HG02571 (cell line): ENCODE data around the gene MYL1.

ENCODE experiments used
- ATAC-seq: cut with Tn5 transposase; IDR thresholded peaks from one replicate; pipeline ENCODE4 v1.9.1; 2021; ENCODE audit warnings: mild to moderate bottlenecking, moderate library complexity; ENCODE audit not compliant: unreplicated experiment

The MYL1 gene

DNA sequence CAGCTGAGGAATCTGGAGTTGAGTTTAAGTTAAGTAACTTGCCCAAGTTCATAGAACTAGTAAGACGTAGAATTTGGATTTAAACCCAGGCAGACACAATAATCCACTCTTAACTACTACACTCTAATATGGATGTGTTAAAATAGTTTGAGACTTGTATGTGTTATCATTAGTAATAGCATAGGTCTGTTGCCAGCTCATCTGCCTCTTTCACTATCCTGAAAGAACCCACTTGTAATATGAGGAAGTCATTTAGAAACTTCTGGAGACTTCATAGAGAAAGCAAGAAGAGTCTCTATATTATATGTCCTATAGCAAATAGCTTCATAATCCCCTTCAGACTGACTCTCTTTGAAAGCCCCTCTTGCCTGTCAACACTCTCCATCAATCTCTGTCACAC is 46.7 kb downstream of the MYL1 start:
- no peak for ATAC-seq

GRCh38 chr2:210267698-210268097 is 47.3 kb downstream of the MYL1 start:
- ATAC-seq = no peak

- no peak for ATAC-seq
These were observed 50.7 kb downstream of the MYL1 start for GRCh38 chr2:210264282-210264681.

DNA sequence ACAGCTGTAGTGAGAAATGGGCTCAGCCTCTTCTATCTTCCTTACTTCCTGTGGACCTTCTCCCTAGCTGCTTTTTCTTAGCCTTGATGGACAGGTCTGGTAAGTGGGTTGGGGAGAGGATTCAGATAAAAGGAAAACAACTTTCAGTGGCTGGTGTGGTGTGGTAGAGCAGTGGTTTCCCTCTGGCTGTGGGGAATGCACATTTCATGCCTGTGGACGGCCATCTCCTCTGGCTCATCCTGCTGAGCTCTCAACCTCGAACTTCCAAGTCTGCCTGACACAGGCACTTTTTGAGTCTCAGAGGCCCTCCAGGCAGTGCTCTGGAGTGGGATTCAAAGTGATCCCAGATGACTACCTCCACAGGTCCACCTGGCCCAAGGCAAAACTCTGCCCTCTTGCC is 51.1 kb downstream of the MYL1 start:
- no peak for ATAC-seq

DNA sequence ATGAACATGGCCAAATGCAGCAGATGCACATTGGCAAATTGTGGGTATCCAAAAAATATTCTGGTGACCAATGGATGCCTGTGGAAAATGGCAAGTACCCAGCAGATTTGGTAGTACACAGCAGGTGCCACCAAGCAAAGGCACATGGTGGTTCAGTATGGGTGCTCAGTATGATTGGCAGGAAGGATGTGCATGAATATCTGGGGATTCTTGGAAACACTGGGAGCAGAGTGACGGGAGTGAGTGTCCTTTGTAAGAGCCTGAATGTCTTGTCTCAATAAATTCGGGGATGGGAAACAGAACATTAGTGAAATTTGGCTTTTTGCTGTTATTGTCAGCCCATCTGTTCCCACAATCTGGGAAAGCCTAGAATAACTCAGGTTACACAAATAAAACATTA is 52.9 kb downstream of the MYL1 start:
- no peak for ATAC-seq

GRCh38 chr2:210259687-210260086 is 55.3 kb downstream of the MYL1 start:
- ATAC-seq = no peak

DNA sequence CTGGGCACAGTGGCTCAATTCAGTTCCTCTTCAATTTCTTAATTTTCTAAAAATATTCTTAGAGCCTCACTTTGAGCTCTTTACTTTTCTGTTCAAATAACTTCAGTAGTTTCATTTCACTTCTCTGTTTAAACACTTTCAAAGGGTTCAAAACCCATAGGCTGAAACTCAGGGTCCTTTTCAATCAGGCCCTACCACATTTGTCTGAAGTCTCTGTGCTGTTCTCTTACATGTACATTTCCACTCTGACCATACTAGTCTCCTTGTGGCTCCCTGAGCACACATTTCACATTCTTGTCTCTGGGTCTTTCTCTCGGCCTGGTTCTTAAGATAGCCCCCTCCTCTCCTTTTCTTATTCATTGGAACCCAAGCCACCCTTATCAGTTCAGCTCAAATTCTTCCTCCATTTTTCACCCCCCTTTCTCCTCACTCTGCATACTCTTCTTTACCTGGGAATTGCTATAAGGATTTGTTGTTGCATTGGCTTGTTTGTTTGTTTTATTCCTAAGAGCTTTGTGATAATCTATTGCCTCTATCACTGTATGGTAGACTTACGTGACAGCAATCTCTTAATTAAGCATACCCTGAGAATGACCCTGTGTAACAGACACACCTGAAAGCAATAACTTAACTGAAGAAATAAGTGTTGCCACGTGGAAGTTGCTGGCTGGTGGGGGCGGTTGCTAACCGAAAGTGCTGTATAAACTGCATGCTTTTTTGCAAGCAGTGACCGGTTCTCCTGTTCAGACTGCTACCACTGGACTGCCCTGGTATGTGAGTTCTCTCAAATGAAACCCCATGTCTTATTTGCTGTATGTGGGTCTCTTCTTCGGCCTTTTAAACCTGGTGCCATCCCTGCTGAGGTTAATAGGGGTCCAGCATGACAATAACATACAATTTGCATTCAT is 62.0 kb downstream of the MYL1 start:
- ATAC-seq = no peak

DNA sequence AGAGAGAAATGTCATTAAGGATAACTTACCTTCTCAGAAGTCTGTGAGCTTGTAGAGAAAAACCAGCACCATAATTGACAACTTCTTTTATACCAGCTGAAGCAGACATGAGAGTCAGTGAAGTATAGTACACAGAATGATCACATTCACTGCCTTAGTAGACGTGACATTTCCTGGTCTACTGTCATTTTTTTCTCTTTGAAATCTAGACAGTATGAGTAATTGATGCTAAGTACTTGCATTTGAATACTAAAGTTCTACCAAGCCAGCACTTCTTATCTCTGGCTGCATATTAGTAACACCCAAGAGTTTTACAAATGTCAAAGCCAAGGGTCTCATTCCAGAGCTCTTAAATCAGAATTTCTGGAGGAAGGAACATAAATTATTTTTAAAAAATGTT is 64.4 kb downstream of the MYL1 start:
- no peak for ATAC-seq
